ENCODE results near the gene JDP2. TPM values are rescaled to one million over a fixed set of nuclear protein-coding genes. Genes with fewer than 3 reads are reported as not detected.

Gene JDP2
- total RNA-seq, 2 donors from 2014 or later, result 81.8 to 100 TPM

GRCh38 chr14:75441728-75442127 is 13.9 kb downstream of the JDP2 start:
- H3K4me1 ChIP-seq (ENCODE audit: control insufficient read depth in 1 of 2, low read depth in 2 of 2), result peaks cover 11 to 48% of the 10 kb centered on the region in 2 donors
- no peaks in the 10 kb centered on the region for H3K27me3 ChIP-seq (replicated peaks; ENCODE audit: insufficient read depth)
- peaks cover 22% of the 10 kb centered on the region for H3K36me3 ChIP-seq
- no peaks in the 10 kb centered on the region for H3K9me3 ChIP-seq
- H3K4me3 ChIP-seq, result no peak overlapping the region
- ATAC-seq (ENCODE audit: insufficient number of reproducible peaks, low FRiP score, low read depth), result no peak
- H3K27ac ChIP-seq, result peak overlapping the region; percentile 46 to 71
- no peak for DNase-seq (ENCODE audit: low spot score)
- TF ChIP-seq CTCF (IDR thresholded peaks at IDR 0.05), result no peak

GRCh38 chr14:75442166-75442565 is 14.3 kb downstream of the JDP2 start:
- H3K36me3 ChIP-seq, result peaks cover 22% of the 10 kb centered on the region
- TF ChIP-seq CTCF (IDR thresholded peaks at IDR 0.05), result no peak
- peak overlapping the region; percentile 46 to 71 for H3K27ac ChIP-seq
- peaks cover 11 to 48% of the 10 kb centered on the region in 2 donors for H3K4me1 ChIP-seq (ENCODE audit: control insufficient read depth in 1 of 2, low read depth in 2 of 2)
- ATAC-seq (ENCODE audit: insufficient number of reproducible peaks, low FRiP score, low read depth), result no peak
- no peaks in the 10 kb centered on the region for H3K27me3 ChIP-seq (replicated peaks; ENCODE audit: insufficient read depth)
- no peak overlapping the region for H3K4me3 ChIP-seq
- no peak for DNase-seq (ENCODE audit: low spot score)
- no peaks in the 10 kb centered on the region for H3K9me3 ChIP-seq

GRCh38 chr14:75442642-75443041 is 14.8 kb downstream of the JDP2 start:
- no peaks in the 10 kb centered on the region for H3K27me3 ChIP-seq (replicated peaks; ENCODE audit: insufficient read depth)
- ATAC-seq (ENCODE audit: insufficient number of reproducible peaks, low FRiP score, low read depth) (no peak), DNase-seq (ENCODE audit: low spot score) (no peak)
- H3K4me1 ChIP-seq (ENCODE audit: control insufficient read depth in 1 of 2, low read depth in 2 of 2), result peaks cover 11 to 48% of the 10 kb centered on the region in 2 donors
- no peak for TF ChIP-seq CTCF (IDR thresholded peaks at IDR 0.05)
- H3K4me3 ChIP-seq, result no peak overlapping the region
- H3K36me3 ChIP-seq, result peaks cover 18% of the 10 kb centered on the region
- H3K27ac ChIP-seq, result peak overlapping the region; percentile 16 to 71
- no peaks in the 10 kb centered on the region for H3K9me3 ChIP-seq

- H3K9me3 ChIP-seq, result no peaks in the 10 kb centered on the region
- H3K36me3 ChIP-seq, result peaks cover 11% of the 10 kb centered on the region
- H3K4me3 ChIP-seq, result no peak overlapping the region
- TF ChIP-seq CTCF (IDR thresholded peaks at IDR 0.05), result no peak
- no peaks in the 10 kb centered on the region for H3K27me3 ChIP-seq (replicated peaks; ENCODE audit: insufficient read depth)
- no peak overlapping the region for H3K27ac ChIP-seq
- peaks cover 11 to 45% of the 10 kb centered on the region in 2 donors for H3K4me1 ChIP-seq (ENCODE audit: control insufficient read depth in 1 of 2, low read depth in 2 of 2)
- ATAC-seq (ENCODE audit: insufficient number of reproducible peaks, low FRiP score, low read depth) (no peak), DNase-seq (ENCODE audit: low spot score) (no peak)
Measured at GRCh38 chr14:75443203-75443969, 15.6 kb downstream of the JDP2 start.

- Histone ChIP-seq H3K4me1 (ENCODE audit: control insufficient read depth in 1 of 2, low read depth in 2 of 2) (peaks cover 23 to 47% of the 10 kb centered on the region in 2 donors), H3K27me3 (replicated peaks; ENCODE audit: insufficient read depth) (no peaks in the 10 kb centered on the region), H3K4me3 (no peak overlapping the region), H3K9me3 (no peaks in the 10 kb centered on the region), H3K36me3 (no peaks in the 10 kb centered on the region), H3K27ac (no peak overlapping the region)
- TF ChIP-seq CTCF (IDR thresholded peaks at IDR 0.05), result no peak
- no peak for DNase-seq (ENCODE audit: low spot score)
- no peak for ATAC-seq (ENCODE audit: insufficient number of reproducible peaks, low FRiP score, low read depth)
Measured at GRCh38 chr14:75445236-75445635, 17.4 kb downstream of the JDP2 start.

Measured in thoracic aorta (tissue), 2 donors.